ENCODE results near the gene PARS2. TPM values are rescaled to one million over a fixed set of nuclear protein-coding genes. Genes with fewer than 3 reads are reported as not detected.

The PARS2 gene
- polyA plus RNA-seq, 1 donor from 2014 or later = 1.9 TPM

DNA sequence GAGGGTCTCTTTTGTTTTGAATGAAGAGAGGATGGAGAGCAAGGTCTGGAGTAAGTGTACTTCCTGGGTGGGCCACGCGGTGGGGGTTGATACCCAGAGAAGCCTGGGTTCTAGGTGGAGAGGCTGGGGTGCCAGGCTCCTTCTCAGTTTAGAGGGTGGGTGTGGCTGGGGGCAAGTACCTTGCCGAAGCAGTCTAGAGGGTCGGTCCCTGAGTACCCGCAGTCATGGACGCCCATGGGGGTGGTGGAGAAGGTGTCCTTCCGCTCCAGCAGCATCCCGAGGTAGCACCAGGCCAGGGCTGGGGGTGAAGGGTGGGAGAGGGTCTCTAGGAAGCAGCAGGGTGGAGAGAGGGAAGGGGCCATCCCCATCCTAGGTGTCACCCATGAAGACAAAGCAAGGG, 22.5 kb upstream of the PARS2 start:
- no peaks in the 10 kb centered on the region for H3F3A ChIP-seq (ENCODE audit: insufficient read depth, low read length, poor library complexity, severe bottlenecking)
- H3K9ac ChIP-seq (ENCODE audit: low read length) = no peak overlapping the region
- H3K79me2 ChIP-seq (replicated peaks; ENCODE audit: insufficient read depth, low read length) = no peaks in the 10 kb centered on the region
- no peak overlapping the region for H3K4me2 ChIP-seq (ENCODE audit: low read length)
- no peaks in the 10 kb centered on the region for H4K20me1 ChIP-seq (ENCODE audit: insufficient read depth)
- no peaks in the 10 kb centered on the region for H3K9me3 ChIP-seq (ENCODE audit: low read length)
- no peaks in the 10 kb centered on the region for H3K9me2 ChIP-seq (ENCODE audit: insufficient read depth, low read length)
- TF ChIP-seq MXI1 (conservative IDR thresholded peaks at IDR 0.05; ENCODE audit: poor library complexity, severe bottlenecking) (no peak), SMC3 (conservative IDR thresholded peaks at IDR 0.05; ENCODE audit: poor library complexity) (no peak), POLR2AphosphoS5 (IDR thresholded peaks at IDR 0.05) (no peak), REST (IDR thresholded peaks at IDR 0.05; ENCODE audit: borderline replicate concordance) (no peak), RAD21 (conservative IDR thresholded peaks at IDR 0.05) (no peak), EP300 (conservative IDR thresholded peaks at IDR 0.05; ENCODE audit: poor library complexity, severe bottlenecking) (no peak), EZH2 (IDR thresholded peaks at IDR 0.05; ENCODE audit: borderline replicate concordance, insufficient read depth, low read length, poor library complexity, severe bottlenecking) (no peak), TAF1 (IDR thresholded peaks at IDR 0.05; ENCODE audit: low read depth) (no peak)
- TF ChIP-seq, protein P1, sequence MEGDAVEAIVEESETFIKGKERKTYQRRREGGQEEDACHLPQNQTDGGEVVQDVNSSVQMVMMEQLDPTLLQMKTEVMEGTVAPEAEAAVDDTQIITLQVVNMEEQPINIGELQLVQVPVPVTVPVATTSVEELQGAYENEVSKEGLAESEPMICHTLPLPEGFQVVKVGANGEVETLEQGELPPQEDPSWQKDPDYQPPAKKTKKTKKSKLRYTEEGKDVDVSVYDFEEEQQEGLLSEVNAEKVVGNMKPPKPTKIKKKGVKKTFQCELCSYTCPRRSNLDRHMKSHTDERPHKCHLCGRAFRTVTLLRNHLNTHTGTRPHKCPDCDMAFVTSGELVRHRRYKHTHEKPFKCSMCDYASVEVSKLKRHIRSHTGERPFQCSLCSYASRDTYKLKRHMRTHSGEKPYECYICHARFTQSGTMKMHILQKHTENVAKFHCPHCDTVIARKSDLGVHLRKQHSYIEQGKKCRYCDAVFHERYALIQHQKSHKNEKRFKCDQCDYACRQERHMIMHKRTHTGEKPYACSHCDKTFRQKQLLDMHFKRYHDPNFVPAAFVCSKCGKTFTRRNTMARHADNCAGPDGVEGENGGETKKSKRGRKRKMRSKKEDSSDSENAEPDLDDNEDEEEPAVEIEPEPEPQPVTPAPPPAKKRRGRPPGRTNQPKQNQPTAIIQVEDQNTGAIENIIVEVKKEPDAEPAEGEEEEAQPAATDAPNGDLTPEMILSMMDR (IDR thresholded peaks at IDR 0.05; ENCODE audit: poor library complexity, severe bottlenecking) = no peak
- H3K27me3 ChIP-seq (ENCODE audit: insufficient read depth, low read depth, low read length) = peaks cover 21% of the 10 kb centered on the region
- no peak overlapping the region for H2AFZ ChIP-seq (ENCODE audit: low read depth, low read length)
- H3K27ac ChIP-seq (ENCODE audit: low read length) = no peak overlapping the region
- no peak overlapping the region for H3K4me3 ChIP-seq (ENCODE audit: low read length)
- H3K36me3 ChIP-seq (ENCODE audit: insufficient read depth, low read length) = no peaks in the 10 kb centered on the region

- H3K9me2 ChIP-seq (ENCODE audit: insufficient read depth, low read length) = no peaks in the 10 kb centered on the region
- H3K27me3 ChIP-seq (ENCODE audit: insufficient read depth, low read depth, low read length) = peaks cover 34% of the 10 kb centered on the region
- no peak overlapping the region for H3K9ac ChIP-seq (ENCODE audit: low read length)
- no peak overlapping the region for H3K27ac ChIP-seq (ENCODE audit: low read length)
- no peak overlapping the region for H2AFZ ChIP-seq (ENCODE audit: low read depth, low read length)
- no peaks in the 10 kb centered on the region for H3K9me3 ChIP-seq (ENCODE audit: low read length)
- H3K36me3 ChIP-seq (ENCODE audit: insufficient read depth, low read length) = no peaks in the 10 kb centered on the region
- no peak overlapping the region for H3K4me3 ChIP-seq (ENCODE audit: low read length)
- TF ChIP-seq EZH2 (IDR thresholded peaks at IDR 0.05; ENCODE audit: borderline replicate concordance, insufficient read depth, low read length, poor library complexity, severe bottlenecking) (no peak), POLR2AphosphoS5 (IDR thresholded peaks at IDR 0.05) (no peak), RAD21 (conservative IDR thresholded peaks at IDR 0.05) (no peak), EP300 (conservative IDR thresholded peaks at IDR 0.05; ENCODE audit: poor library complexity, severe bottlenecking) (no peak), REST (IDR thresholded peaks at IDR 0.05; ENCODE audit: borderline replicate concordance) (no peak), SMC3 (conservative IDR thresholded peaks at IDR 0.05; ENCODE audit: poor library complexity) (no peak), TAF1 (IDR thresholded peaks at IDR 0.05; ENCODE audit: low read depth) (no peak), MXI1 (conservative IDR thresholded peaks at IDR 0.05; ENCODE audit: poor library complexity, severe bottlenecking) (no peak)
- TF ChIP-seq, protein P1 (IDR thresholded peaks at IDR 0.05; ENCODE audit: poor library complexity, severe bottlenecking) = no peak
- no peak overlapping the region for H3K4me2 ChIP-seq (ENCODE audit: low read length)
- no peaks in the 10 kb centered on the region for H4K20me1 ChIP-seq (ENCODE audit: insufficient read depth)
- H3F3A ChIP-seq (ENCODE audit: insufficient read depth, low read length, poor library complexity, severe bottlenecking) = no peaks in the 10 kb centered on the region
- no peaks in the 10 kb centered on the region for H3K79me2 ChIP-seq (replicated peaks; ENCODE audit: insufficient read depth, low read length)
Measured at GRCh38 chr1:54784066-54784465, 19.7 kb upstream of the PARS2 start.
